OCI-LY7 (cell line): ENCODE measurements around the gene BNIP3. TPM values are rescaled to one million over a fixed set of nuclear protein-coding genes. Genes with fewer than 3 reads are reported as not detected.

ENCODE experiments used
- Bru-seq: library from RNA; stranded (reverse); fragments of 400-500 nt; gene quantifications from one replicate; lab custom pipeline; 2021; lab: Mats Ljungman, UMichigan
- BruChase-seq, 2 experiments: library from RNA; stranded (reverse); fragments of 400-500 nt; gene quantifications; one replicate each; lab custom pipeline; 2021; lab: Mats Ljungman, UMichigan
- BruUV-seq: library from RNA; stranded (reverse); fragments of 400-500 nt; replicated peaks from 2 replicates; lab custom pipeline; 2021; lab: Mats Ljungman, UMichigan
- CTCF ChIA-PET: fragments of 300-600 bp; sonication (Branson Sonifier 250); formaldehyde crosslinking; loops from one replicate; lab custom pipeline; 2022; ENCODE audit warnings: antibody characterized with exemption; ENCODE audit not compliant: unreplicated experiment; lab: Charles Lee
- POLR2A ChIA-PET: fragments of 300-600 bp; sonication (Branson Sonifier 250); formaldehyde crosslinking; loops from one replicate; lab custom pipeline; 2022; ENCODE audit warnings: antibody characterized with exemption; lab: Charles Lee
- DNase-seq: peaks from one replicate; pipeline ENCODE4 v3.0.0-alpha.2; 2015; ENCODE audit warnings: low spot score
- H2AFZ ChIP-seq: fragments of 200-600 bp; sonication (generic), shearing (Covaris generic); 2 replicates; pipeline ENCODE4 v1.6.1; 2014; ENCODE audit warnings: mild to moderate bottlenecking, antibody characterized with exemption, low read length, moderate library complexity
- H3K27ac ChIP-seq: fragments of 200-600 bp; sonication (generic); 2 replicates; pipeline ENCODE4 v1.5.1; 2014; ENCODE audit warnings: mixed run types, low read depth, mild to moderate bottlenecking, moderate library complexity, low read length, inconsistent platforms; ENCODE audit not compliant: poor library complexity, severe bottlenecking
- H3K36me3 ChIP-seq: fragments of 200-600 bp; sonication (generic); 2 replicates; pipeline ENCODE4 v1.6.1; 2014; ENCODE audit warnings: mild to moderate bottlenecking, antibody characterized with exemption, low read length, moderate library complexity, mixed read lengths; ENCODE audit not compliant: insufficient read depth
- H3K4me1 ChIP-seq: fragments of 200-600 bp; sonication (generic); 2 replicates; pipeline ENCODE4 v1.5.1; 2014; ENCODE audit warnings: mild to moderate bottlenecking, low read length; ENCODE audit not compliant: insufficient read depth, poor library complexity, severe bottlenecking
- H3K4me2 ChIP-seq: fragments of 200-600 bp; sonication (generic); 2 replicates; pipeline ENCODE4 v1.6.1; 2014; ENCODE audit warnings: mild to moderate bottlenecking, low read length
- H3K4me3 ChIP-seq: fragments of 200-600 bp; sonication (generic); 2 replicates; pipeline ENCODE4 v1.5.1; 2014; ENCODE audit warnings: mild to moderate bottlenecking, low read depth, low read length; ENCODE audit not compliant: poor library complexity, severe bottlenecking
- H3K79me2 ChIP-seq: fragments of 200-600 bp; sonication (generic); 2 replicates; pipeline ENCODE4 v1.6.1; 2016; ENCODE audit warnings: low read depth, mild to moderate bottlenecking, low read length, moderate library complexity, mixed read lengths; ENCODE audit not compliant: insufficient read depth
- H3K9me2 ChIP-seq: fragments of 200-600 bp; sonication (generic); 2 replicates; pipeline ENCODE4 v1.6.1; 2016; ENCODE audit warnings: mild to moderate bottlenecking, low read length, mixed read lengths; ENCODE audit not compliant: insufficient read depth
- H3K9me3 ChIP-seq: fragments of 200-600 bp; sonication (generic); 2 replicates; pipeline ENCODE4 v1.6.1; 2014; ENCODE audit warnings: mild to moderate bottlenecking, mixed run types, low read length, mixed read lengths
- H4K20me1 ChIP-seq: fragments of 200-600 bp; sonication (generic); 2 replicates; pipeline ENCODE4 v1.6.1; 2014; ENCODE audit warnings: mild to moderate bottlenecking, antibody characterized with exemption, low read length, moderate library complexity, mixed read lengths; ENCODE audit not compliant: insufficient read depth
- CTCF ChIP-seq: fragments of 200-600 bp; sonication (generic); conservative IDR thresholded peaks from 2 replicates; pipeline ENCODE4 v1.5.1; 2014; ENCODE audit warnings: mild to moderate bottlenecking, antibody characterized with exemption, low read length, moderate library complexity, mixed read lengths
- EZH2phosphoT487 ChIP-seq: fragments of 200-600 bp; sonication (generic); IDR thresholded peaks from 2 replicates; pipeline ENCODE4 v1.6.1; 2018; ENCODE audit warnings: low read depth, borderline replicate concordance, mild to moderate bottlenecking, mixed run types, antibody characterized with exemption, low read length, moderate library complexity, mixed read lengths
- intact Hi-C: fragments of 100-400 bp; cut with micrococcal nuclease; formaldehyde crosslinking; loops from one replicate; pipeline ENCODE4 v1.10.0; 2022; ENCODE audit not compliant: unreplicated experiment
- long read RNA-seq: library from polyadenylated mRNA; stranded (forward); transcript quantifications from one replicate; pipeline ENCODE4 v2.0.0, GENCODE V29; 2022
- total RNA-seq, 2 experiments: library from RNA; depleted of rRNA in 1 of 2; stranded (reverse); fragments of >200 nt in 1 of 2; shearing (Covaris generic) in 1 of 2; gene quantifications; 2 replicates each; pipeline ENCODE4 v1.2.3, GENCODE V29; 2014 to 2022

Gene BNIP3, protein sequence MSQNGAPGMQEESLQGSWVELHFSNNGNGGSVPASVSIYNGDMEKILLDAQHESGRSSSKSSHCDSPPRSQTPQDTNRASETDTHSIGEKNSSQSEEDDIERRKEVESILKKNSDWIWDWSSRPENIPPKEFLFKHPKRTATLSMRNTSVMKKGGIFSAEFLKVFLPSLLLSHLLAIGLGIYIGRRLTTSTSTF
- total RNA-seq (2014; rRNA removed; shearing (Covaris generic)) (60.1 and 66.6 TPM in 2 replicates), total RNA-seq (2022) (46.3 and 99.8 TPM in 2 replicates), Bru-seq, nascent RNA (percentile 65 among the genes with signal in this experiment), BruChase-seq, experiment 1, labeled RNA remaining after a 6-hour chase (percentile 86 among the genes with signal in this experiment), BruChase-seq, experiment 2, labeled RNA remaining after a 2-hour chase (percentile 75 among the genes with signal in this experiment)
- long read RNA-seq, transcript BNIP3-201 (6 exons, 2,861 nt) = major isoform, 208 of 217 reads
- long read RNA-seq, partial matches to known transcripts = 4 of 217 reads
- long read RNA-seq, other reads (novel, unspliced or antisense) = 3 of 217 reads

- no peaks in the 10 kb centered on the region for H3K9me3 ChIP-seq
- H3K4me2 ChIP-seq = peak within 1 kb of the TSS; percentile 70
- no TSS peak for BruUV-seq
- H3K4me1 ChIP-seq = peaks cover 28% of the 10 kb centered on the region
- peak within 1 kb of the TSS; percentile 83 for H3K4me3 ChIP-seq
- TF ChIP-seq CTCF (no peak), EZH2phosphoT487 (no peak)
- H3K27ac ChIP-seq = no peak within 1 kb of the TSS
- peak within 1 kb of the TSS; percentile 79; the same call in 1 of the 2 replicates for H2AFZ ChIP-seq
- H3K36me3 ChIP-seq = peaks cover 21% of the 10 kb centered on the region; the same call in 1 of the 2 replicates
- ChIA-PET CTCF (no interaction called here), POLR2A (interaction anchor here (0.8 kb wide), 1 partner anchor 8 kb away, joined by 3 read pairs; no protein-coding TSS in a partner anchor)
- H4K20me1 ChIP-seq = peaks cover 6% of the 10 kb centered on the region; the same call in 1 of the 2 replicates
- DNase-seq = peak; percentile 95
- H3K79me2 ChIP-seq = peaks cover 38% of the 10 kb centered on the region; the same call in 1 of the 2 replicates
- no peaks in the 10 kb centered on the region for H3K9me2 ChIP-seq
- intact Hi-C loops = loop anchor here (1.0 to 10.0 kb wide), 2 partner anchors 81 to 163 kb away; no protein-coding TSS in a partner anchor
Measured at GRCh38 chr10:131981429-131982184, at the start of gene BNIP3. Gene BNIP3, minus strand, starts transcription at chr10:131981923. Its CDS starts 117 bp downstream, at chr10:131981806.

DNA sequence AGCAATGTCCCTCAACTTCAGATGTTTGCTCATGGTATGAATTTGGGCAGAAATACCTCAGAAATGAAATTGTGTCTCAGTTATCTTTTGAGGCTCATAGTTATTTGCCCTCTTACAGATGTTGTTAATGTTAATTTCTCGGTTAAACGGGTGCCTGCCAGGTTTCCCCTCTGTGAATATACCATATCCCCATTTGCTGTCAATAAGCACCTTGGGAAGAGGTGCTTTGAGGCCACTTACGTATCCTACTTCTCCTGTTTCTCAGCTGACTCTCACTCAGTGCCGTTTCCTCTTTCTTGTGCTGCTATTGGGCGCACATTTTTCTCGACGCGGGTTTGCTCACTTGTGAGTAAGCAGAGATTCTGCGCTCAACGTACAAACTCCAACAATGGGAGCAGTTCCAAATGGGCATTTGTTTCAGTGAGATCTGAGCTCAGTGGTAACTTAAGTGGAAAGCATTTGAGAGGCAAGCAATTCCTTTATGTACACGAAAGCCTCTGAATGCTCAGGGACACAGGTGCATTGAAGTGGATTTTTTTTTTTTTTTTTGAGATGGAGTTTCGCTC lies 49.3 kb upstream of the BNIP3 start:
- Histone ChIP-seq H3K27ac (no peak overlapping the region), H3K9me3 (no peaks in the 10 kb centered on the region), H3K4me2 (no peak overlapping the region), H3K9me2 (no peaks in the 10 kb centered on the region), H3K4me1 (no peaks in the 10 kb centered on the region), H2AFZ (no peak overlapping the region), H4K20me1 (no peaks in the 10 kb centered on the region), H3K79me2 (no peaks in the 10 kb centered on the region), H3K36me3 (no peaks in the 10 kb centered on the region), H3K4me3 (no peak overlapping the region)
- BruUV-seq = no TSS peak
- intact Hi-C loops = no loop called here
- ChIA-PET CTCF (no interaction called here), POLR2A (interaction anchor here (0.7 kb wide), 1 partner anchor 79 kb away, joined by 4 read pairs; no protein-coding TSS in a partner anchor)
- TF ChIP-seq EZH2phosphoT487 (no peak), CTCF (no peak)
- no peak for DNase-seq
